Measurements from ENCODE around the gene MT2A.
"Not testable (repeated sequence)": the region's sequence is repeated elsewhere in the genome, so short reads cannot be mapped to it uniquely, and the experiment has no call there.

MT2A gene

GRCh38 chr16:56571525-56571924 is 36.9 kb upstream of the MT2A start:
- no peak overlapping the region for H3K4me3 ChIP-seq (ENCODE audit: control insufficient read depth, low read depth, low read length)
- DNase-seq (ENCODE audit: low read depth), result no peak
- no peak for TF ChIP-seq CTCF (IDR thresholded peaks at IDR 0.05; ENCODE audit: control insufficient read depth, insufficient read depth, low read depth, low read length, missing control alignments)

- no peak overlapping the region for H3K4me3 ChIP-seq (ENCODE audit: control insufficient read depth, low read depth, low read length)
- no peak for TF ChIP-seq CTCF (IDR thresholded peaks at IDR 0.05; ENCODE audit: control insufficient read depth, insufficient read depth, low read depth, low read length, missing control alignments)
- no peak for DNase-seq (ENCODE audit: low read depth)
Measured at GRCh38 chr16:56574625-56575024, 33.8 kb upstream of the MT2A start.

- DNase-seq (ENCODE audit: low read depth), result peak; percentile 3
- peak; percentile 78 for TF ChIP-seq CTCF (IDR thresholded peaks at IDR 0.05; ENCODE audit: control insufficient read depth, insufficient read depth, low read depth, low read length, missing control alignments)
- H3K4me3 ChIP-seq (ENCODE audit: control insufficient read depth, low read depth, low read length), result no peak overlapping the region
Measured at GRCh38 chr16:56576585-56577299, 31.6 kb upstream of the MT2A start.

GRCh38 chr16:56577300-56577625 is 31.1 kb upstream of the MT2A start:
- no peak for TF ChIP-seq CTCF (IDR thresholded peaks at IDR 0.05; ENCODE audit: control insufficient read depth, insufficient read depth, low read depth, low read length, missing control alignments)
- no peak overlapping the region for H3K4me3 ChIP-seq (ENCODE audit: control insufficient read depth, low read depth, low read length)
- DNase-seq (ENCODE audit: low read depth), result no peak

- DNase-seq (ENCODE audit: low read depth), result no peak
- no peak overlapping the region for H3K4me3 ChIP-seq (ENCODE audit: control insufficient read depth, low read depth, low read length)
- no peak for TF ChIP-seq CTCF (IDR thresholded peaks at IDR 0.05; ENCODE audit: control insufficient read depth, insufficient read depth, low read depth, low read length, missing control alignments)
Measured at GRCh38 chr16:56580391-56581048, 27.9 kb upstream of the MT2A start.

- not testable (repeated sequence) for DNase-seq (ENCODE audit: low read depth); H3K4me3 ChIP-seq (ENCODE audit: control insufficient read depth, low read depth, low read length)
Measured at GRCh38 chr16:56582911-56583310, 25.5 kb upstream of the MT2A start.

- no peak for TF ChIP-seq CTCF (IDR thresholded peaks at IDR 0.05; ENCODE audit: control insufficient read depth, insufficient read depth, low read depth, low read length, missing control alignments)
- no peak for DNase-seq (ENCODE audit: low read depth)
- H3K4me3 ChIP-seq (ENCODE audit: control insufficient read depth, low read depth, low read length), result no peak overlapping the region
Measured at GRCh38 chr16:56583351-56584168, 24.8 kb upstream of the MT2A start.

Measured in AG09309 (cell line).